Dendritic cell treated with granulocyte-macrophage colony-stimulating factor and Interleukin-4, amounts not matched to agents 40 ng/mL and 50 ng/mL, for 4 days (primary cell): Measurements from ENCODE around the gene KRTAP5-4.

Source experiments
- H3K27ac Mint-ChIP-seq: one replicate; pipeline ENCODE4 v1.8.0; 2022; ENCODE audit warnings: mild to moderate bottlenecking, mixed read lengths
- H3K27me3 Mint-ChIP-seq: one replicate; pipeline ENCODE4 v1.8.0; 2022; ENCODE audit warnings: mild to moderate bottlenecking, mixed read lengths
- H3K36me3 Mint-ChIP-seq: one replicate; pipeline ENCODE4 v1.8.0; 2022; ENCODE audit warnings: low read depth, mixed read lengths
- H3K4me1 Mint-ChIP-seq: one replicate; pipeline ENCODE4 v1.8.0; 2022; ENCODE audit warnings: low read depth, mixed read lengths
- H3K4me3 Mint-ChIP-seq: one replicate; pipeline ENCODE4 v1.8.0; 2022; ENCODE audit warnings: mild to moderate bottlenecking, moderate library complexity, mixed read lengths
- H3K9me3 Mint-ChIP-seq: one replicate; pipeline ENCODE4 v1.8.0; 2022; ENCODE audit warnings: mixed read lengths
- intact Hi-C: fragments of 100-400 bp; cut with micrococcal nuclease; formaldehyde crosslinking; loops from one replicate; pipeline ENCODE4 v1.15.0; 2022

The KRTAP5-4 gene

DNA sequence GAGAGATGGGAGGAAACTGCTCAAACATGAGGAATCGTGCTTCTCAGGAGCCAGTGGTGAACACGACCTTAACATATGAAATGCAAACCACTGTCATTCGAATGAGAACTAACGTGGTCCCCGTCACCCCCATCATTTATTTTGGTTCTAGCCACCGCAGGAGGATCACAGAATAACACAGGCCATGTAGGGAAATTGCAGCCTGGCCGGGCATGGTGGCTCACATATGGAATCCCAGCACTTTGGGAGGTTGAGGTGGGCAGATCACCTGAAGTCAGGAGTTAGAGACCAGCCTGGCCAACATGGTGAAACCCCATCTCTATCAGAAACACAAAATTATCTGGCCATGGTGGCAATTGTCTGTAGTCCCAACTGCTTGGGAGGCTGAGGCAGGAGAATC lies 34.7 kb upstream of the KRTAP5-4 start:
- H3K27ac Mint-ChIP-seq, result no peak overlapping the region
- H3K4me3 Mint-ChIP-seq, result no peak overlapping the region
- intact Hi-C loops, result loop anchor here (10.0 kb wide), 1 partner anchor 498 kb away; no protein-coding TSS in a partner anchor
- H3K27me3 Mint-ChIP-seq, result peaks cover 73% of the 10 kb centered on the region
- H3K9me3 Mint-ChIP-seq, result no peaks in the 10 kb centered on the region
- H3K36me3 Mint-ChIP-seq, result no peaks in the 10 kb centered on the region
- H3K4me1 Mint-ChIP-seq, result no peaks in the 10 kb centered on the region

DNA sequence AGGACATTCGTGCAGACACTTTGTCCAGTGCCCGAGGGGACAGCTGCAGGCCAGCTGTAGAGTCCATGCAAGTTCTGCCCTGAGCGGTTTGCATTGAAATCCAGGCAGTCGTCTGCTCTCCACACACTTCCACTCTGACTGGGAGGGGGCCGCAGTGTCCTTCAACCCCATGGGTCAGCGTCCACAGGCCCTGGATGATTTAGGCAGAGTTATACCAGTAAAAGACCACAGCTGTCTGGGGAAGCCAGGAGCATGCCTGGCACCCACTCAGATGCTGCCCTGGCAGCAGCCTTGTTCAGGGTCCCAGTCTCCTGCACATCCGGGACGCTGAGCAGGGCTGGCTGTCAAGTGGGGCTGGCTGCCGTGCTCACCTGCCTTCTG lies 34.1 kb upstream of the KRTAP5-4 start:
- Mint-ChIP-seq H3K4me1 (no peaks in the 10 kb centered on the region), H3K36me3 (no peaks in the 10 kb centered on the region), H3K4me3 (no peak overlapping the region), H3K9me3 (no peaks in the 10 kb centered on the region), H3K27me3 (peaks cover 73% of the 10 kb centered on the region), H3K27ac (no peak overlapping the region)
- intact Hi-C loops, result loop anchor here (10.0 kb wide), 1 partner anchor 499 kb away; no protein-coding TSS in a partner anchor

DNA sequence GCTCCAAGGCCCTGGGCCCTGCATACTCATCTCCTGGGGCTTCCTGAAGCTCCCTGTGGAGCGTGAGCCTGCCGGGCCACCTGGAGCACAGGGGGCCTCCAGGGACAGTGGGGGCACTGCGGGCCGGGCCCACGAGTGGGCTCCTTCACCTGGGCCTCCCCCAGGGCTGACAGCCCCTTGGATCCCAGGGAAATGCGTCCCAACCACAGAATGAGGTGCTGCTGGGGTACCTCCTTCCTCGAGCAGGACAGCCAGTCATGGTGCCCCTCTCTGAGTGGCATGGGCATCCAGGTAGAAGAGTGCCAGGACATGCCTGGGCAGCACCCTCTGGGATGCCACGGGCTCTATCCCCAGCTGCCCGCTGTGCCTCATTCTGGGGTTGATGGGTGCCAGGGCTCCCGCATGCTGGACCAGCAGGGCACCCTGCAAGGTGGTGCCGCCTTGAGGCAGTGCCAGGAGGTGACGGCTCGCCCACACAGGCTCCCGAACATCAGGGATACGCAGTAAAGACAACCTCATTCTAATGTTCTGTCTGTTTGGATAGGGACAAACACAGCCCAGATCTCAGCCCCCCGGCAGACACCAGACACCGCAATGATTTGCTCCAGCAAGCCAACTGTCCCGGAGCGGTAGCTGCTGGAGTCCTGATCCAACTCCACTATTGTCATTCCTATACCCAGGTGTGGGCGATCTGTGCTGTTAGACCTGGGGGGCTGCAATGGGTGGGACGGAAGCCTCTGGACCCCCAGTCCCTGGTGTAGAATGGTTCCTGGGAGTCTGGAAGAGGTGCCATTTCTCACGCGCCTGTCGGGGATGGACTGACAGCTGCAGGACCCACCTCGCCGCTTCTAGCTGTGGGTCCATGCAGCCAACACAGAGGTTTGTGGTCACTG lies 33.5 kb upstream of the KRTAP5-4 start:
- Mint-ChIP-seq H3K4me3 (no peak overlapping the region), H3K27ac (no peak overlapping the region), H3K9me3 (no peaks in the 10 kb centered on the region), H3K27me3 (peaks cover 77% of the 10 kb centered on the region), H3K4me1 (no peaks in the 10 kb centered on the region), H3K36me3 (no peaks in the 10 kb centered on the region)
- intact Hi-C loops, result loop anchor here (10.0 kb wide), 1 partner anchor 499 kb away; no protein-coding TSS in a partner anchor

DNA sequence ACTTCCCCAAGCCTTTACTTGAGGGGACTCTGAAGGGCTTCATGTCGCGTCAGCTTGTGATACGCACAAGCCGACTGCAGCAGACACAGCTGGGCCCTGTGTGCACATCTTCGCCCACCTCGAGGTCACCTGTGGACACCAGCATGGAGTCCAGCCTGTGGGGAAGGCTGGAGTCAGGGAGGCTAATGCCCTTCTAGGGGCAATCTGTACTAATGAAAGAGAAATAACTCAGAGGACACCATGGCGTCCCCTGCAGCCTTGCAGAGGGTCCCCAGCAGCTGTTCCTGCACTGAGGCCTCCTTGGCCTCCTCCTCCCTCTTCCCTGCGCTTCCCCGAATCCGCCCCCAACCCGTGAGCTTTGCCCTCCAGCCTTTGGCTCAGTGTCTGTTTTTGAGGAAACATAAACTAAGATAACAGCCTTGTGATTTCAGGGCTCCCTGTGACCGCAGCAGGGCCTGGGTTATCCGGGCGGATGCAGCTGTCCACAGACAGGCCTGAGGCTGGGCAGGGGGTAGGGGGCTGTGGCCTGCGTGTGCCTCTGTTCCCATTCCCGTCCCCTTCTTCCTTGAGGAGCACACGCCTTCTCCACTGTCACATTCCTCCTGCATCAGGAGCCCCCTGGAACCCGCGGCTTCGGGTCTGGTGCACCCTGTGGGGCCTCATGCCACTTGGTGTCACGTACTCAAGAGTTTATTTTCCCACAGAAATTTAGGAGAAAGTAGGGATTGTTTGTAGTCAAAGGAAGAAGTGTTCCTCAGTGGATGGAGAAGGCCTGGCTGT lies 32.6 kb upstream of the KRTAP5-4 start:
- H3K27me3 Mint-ChIP-seq, result peaks cover 69% of the 10 kb centered on the region
- H3K36me3 Mint-ChIP-seq, result no peaks in the 10 kb centered on the region
- H3K9me3 Mint-ChIP-seq, result no peaks in the 10 kb centered on the region
- intact Hi-C loops, result loop anchor here (10.0 kb wide), 1 partner anchor 500 kb away; no protein-coding TSS in a partner anchor
- H3K4me1 Mint-ChIP-seq, result no peaks in the 10 kb centered on the region
- no peak overlapping the region for H3K4me3 Mint-ChIP-seq
- H3K27ac Mint-ChIP-seq, result no peak overlapping the region

DNA sequence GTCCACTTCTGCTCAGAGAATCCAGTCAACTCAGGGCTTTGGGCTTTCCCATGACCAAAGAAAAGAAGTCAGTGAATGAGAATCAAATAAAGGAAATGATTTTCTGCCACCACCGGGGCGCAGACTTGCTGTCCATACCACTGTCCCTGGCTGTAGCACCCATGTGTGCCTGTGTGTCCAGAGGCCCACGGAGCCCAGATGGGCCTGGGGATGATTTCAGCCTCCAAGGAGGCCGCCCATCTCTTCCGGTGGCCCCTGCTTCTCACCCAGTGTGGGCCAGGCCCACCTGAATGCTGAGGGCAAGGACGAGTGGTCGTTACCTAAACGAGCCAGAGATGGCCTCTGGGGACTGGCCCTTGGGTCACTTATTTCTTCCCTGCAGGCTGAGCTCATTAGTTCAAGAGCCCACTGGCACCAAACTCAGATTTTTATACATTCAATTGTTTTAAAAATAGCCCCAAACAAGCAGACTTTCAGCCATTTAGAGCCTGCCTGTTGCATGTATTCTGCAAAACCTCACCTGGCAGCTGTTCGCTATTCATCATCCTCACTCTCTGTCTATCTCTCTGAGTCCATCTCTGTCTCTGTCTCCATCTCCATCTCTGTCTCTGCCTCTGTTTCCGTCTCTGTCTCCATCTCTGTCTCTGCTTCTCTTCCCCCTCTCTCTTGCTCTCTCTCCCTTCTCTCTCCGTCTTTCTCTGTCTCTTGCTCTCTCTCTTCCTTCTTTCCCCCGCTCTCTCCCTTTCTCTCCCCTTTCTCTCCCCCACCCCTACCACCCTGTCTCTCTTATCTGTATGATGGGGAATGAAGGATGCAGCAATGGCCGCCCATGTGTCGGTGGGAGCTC lies 31.8 kb upstream of the KRTAP5-4 start:
- no peak overlapping the region for H3K4me3 Mint-ChIP-seq
- intact Hi-C loops, result loop anchor here (10.0 kb wide), 1 partner anchor 501 kb away; no protein-coding TSS in a partner anchor
- H3K4me1 Mint-ChIP-seq, result no peaks in the 10 kb centered on the region
- H3K36me3 Mint-ChIP-seq, result no peaks in the 10 kb centered on the region
- peaks cover 63% of the 10 kb centered on the region for H3K27me3 Mint-ChIP-seq
- H3K9me3 Mint-ChIP-seq, result no peaks in the 10 kb centered on the region
- no peak overlapping the region for H3K27ac Mint-ChIP-seq

DNA sequence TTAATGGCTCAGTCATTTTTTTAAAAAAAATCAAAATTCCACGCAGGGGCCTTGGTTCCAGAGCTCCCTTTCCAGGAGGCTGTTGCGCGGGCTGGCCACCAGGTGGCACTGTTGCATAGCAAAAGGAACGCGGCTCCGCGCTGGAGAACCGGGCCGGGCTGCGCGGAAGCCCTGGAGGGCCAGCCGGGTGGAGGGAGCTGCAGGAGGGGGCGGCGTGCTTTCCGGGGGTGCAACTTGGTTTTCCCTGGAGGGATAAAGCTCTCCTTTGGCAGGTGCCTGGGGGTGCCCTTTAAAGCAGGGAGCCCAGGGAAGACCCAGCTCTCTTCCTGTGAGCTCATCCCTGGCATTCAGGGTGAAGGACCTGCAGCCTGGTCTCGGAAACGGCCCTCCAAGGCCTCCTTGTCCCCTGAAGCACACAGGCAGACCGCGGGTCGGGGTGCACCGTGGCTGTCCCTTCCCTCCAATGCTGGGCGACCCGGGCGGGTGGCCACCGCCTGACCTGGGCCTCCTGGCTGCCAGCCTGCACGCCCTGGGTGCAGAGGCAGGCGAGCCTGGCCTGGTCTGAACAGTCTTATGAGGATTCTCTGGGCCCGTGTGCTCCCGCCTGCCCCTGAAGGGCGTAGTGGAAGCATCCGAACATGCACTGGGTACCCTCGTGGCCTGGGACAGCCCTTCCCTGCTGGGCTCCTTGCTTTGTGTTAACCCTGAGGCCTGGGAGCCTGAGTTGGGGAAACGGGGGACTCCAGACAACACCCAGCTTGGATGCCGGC lies 31.0 kb upstream of the KRTAP5-4 start:
- no peaks in the 10 kb centered on the region for H3K4me1 Mint-ChIP-seq
- no peaks in the 10 kb centered on the region for H3K36me3 Mint-ChIP-seq
- H3K9me3 Mint-ChIP-seq, result no peaks in the 10 kb centered on the region
- no peak overlapping the region for H3K4me3 Mint-ChIP-seq
- intact Hi-C loops, result loop anchor here (10.0 kb wide), 1 partner anchor 502 kb away; no protein-coding TSS in a partner anchor
- no peak overlapping the region for H3K27ac Mint-ChIP-seq
- H3K27me3 Mint-ChIP-seq, result peaks cover 55% of the 10 kb centered on the region

DNA sequence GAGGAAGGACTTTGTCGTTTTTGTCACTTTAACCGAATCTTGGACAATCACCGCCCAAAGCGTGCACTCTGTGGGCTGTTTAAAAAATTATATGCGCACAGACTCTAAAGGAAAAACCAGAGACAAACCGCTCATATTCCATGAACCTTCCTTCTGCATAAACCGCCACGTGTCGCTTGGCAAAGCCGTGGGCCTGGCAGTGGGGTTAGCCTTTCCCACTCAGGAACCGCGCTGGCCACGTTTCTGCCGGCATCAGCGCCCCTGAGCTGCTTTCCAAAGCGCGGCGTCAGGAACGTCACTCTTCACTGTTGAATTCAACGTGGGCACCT lies 30.5 kb upstream of the KRTAP5-4 start:
- intact Hi-C loops, result loop anchor here (10.0 kb wide), 1 partner anchor 502 kb away; no protein-coding TSS in a partner anchor
- Mint-ChIP-seq H3K9me3 (no peaks in the 10 kb centered on the region), H3K27me3 (peaks cover 52% of the 10 kb centered on the region), H3K4me1 (no peaks in the 10 kb centered on the region), H3K36me3 (no peaks in the 10 kb centered on the region), H3K4me3 (no peak overlapping the region), H3K27ac (no peak overlapping the region)

DNA sequence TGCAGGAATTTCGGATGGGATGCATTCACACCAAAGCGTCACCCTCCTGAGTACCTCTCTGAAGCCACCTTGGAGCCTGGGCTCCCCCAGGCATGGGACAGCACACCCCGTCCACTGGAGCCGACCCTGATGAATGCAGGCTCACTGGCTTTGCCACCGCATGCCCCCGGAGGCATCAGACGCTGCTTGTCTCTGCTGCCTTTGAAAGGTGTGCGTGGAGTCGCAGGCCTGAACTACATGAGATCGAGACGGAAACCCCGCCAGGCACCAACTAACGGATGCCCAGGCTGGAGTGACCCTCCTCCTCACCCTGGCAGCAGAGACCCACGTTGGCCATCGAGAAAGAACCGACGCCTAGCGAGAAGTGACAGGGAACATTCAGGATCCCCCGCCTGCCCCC lies 30.1 kb upstream of the KRTAP5-4 start:
- H3K27ac Mint-ChIP-seq, result no peak overlapping the region
- H3K9me3 Mint-ChIP-seq, result no peaks in the 10 kb centered on the region
- no peaks in the 10 kb centered on the region for H3K36me3 Mint-ChIP-seq
- intact Hi-C loops, result loop anchor here (10.0 kb wide), 1 partner anchor 503 kb away; no protein-coding TSS in a partner anchor
- no peaks in the 10 kb centered on the region for H3K4me1 Mint-ChIP-seq
- peaks cover 51% of the 10 kb centered on the region for H3K27me3 Mint-ChIP-seq
- no peak overlapping the region for H3K4me3 Mint-ChIP-seq

DNA sequence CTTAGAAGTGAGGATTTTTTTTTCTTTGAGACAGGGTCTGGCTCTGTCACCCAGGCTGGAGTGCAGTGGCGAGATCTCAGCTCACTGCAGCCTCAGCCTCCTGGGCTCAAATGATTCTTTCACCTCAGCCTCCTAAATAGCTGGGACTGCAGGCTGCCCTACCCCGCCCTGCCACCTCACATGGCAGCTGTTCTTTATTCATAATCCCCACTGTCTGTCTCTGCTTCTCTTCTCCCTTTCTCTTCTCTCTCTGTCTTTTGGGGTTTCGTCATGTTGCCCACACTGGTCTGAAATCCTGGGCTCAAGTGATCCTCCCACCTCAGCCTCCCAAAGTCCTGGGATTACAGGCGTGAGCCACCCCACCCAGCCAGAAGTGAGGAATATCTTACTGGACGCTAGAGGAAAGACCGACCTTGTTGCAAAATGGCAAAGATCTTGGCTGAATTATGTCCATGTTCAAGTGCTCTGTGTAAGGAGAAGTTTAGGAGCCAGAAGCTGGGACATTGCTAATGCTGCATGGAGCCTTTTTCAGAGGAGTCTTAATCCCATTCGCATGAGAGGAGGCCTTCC lies 29.6 kb upstream of the KRTAP5-4 start:
- no peak overlapping the region for H3K4me3 Mint-ChIP-seq
- intact Hi-C loops, result loop anchor here (10.0 kb wide), 1 partner anchor 503 kb away; no protein-coding TSS in a partner anchor

DNA sequence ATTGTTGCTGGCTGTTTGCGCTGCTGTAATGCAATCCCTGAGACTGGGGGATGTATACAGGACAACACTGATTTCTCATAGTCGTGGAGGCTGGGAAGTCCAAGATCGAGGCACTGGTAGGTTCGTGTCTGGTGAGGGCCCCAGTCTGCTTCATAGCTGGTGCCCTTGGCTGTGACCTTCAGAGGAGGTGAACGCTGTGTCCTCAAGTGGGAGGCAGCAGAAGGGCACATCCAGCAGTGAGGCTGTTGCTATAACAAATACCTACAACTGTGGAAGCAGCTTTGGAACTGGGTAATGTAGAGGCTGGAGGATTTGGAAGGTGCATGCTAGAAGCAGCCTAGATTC lies 29.0 kb upstream of the KRTAP5-4 start:
- intact Hi-C loops, result loop anchor here (10.0 kb wide), 1 partner anchor 504 kb away; no protein-coding TSS in a partner anchor
- H3K27ac Mint-ChIP-seq, result no peak overlapping the region
- H3K4me3 Mint-ChIP-seq, result no peak overlapping the region
- peaks cover 45% of the 10 kb centered on the region for H3K27me3 Mint-ChIP-seq
- no peaks in the 10 kb centered on the region for H3K4me1 Mint-ChIP-seq
- no peaks in the 10 kb centered on the region for H3K36me3 Mint-ChIP-seq
- no peaks in the 10 kb centered on the region for H3K9me3 Mint-ChIP-seq

More for the DNA sequence above, 29.6 kb upstream of the KRTAP5-4 start:
- Mint-ChIP-seq H3K4me1 (no peaks in the 10 kb centered on the region), H3K27me3 (peaks cover 47% of the 10 kb centered on the region), H3K9me3 (no peaks in the 10 kb centered on the region), H3K27ac (no peak overlapping the region), H3K36me3 (no peaks in the 10 kb centered on the region)

DNA sequence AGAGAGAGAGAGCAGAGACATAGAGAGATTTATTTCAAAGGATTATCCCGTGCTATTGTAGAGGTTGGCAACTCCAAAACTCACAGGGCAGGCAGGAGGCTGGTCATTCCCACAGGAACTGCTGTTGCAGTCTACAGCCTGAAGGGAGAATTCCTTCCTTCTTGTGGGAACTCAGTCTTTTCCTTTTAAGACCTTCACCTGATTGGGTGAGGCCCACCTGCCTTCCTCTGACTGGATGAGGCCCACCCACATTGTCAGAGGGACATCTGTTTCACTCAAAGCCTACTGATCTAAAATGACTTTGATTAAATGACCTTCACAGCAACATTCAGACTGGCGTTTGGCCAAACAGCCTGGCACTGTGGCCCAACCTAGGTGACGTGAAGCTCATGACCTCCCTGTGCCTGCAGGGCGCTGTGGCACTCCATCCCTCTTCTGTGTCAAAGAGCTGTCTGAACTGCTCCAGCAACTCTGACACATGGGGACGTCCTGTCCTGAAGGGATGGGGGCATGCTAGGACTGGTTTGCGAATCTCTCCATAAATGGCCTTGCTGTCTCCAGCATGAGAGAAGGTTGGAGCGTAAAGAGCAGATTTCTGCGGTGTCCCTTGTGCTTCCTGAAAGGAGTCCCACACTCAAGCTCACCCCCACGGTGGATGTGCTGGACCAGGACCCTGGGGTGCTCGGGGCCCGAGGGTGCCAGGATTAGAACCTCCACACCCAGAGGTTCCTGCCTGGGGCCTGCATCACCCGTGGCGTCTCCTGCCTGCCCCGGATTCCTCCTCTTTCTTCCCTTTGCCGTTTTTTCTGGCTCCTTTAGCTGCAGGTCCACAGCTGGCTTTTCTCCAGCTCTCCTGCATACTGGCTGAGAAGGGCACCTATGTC lies 28.3 kb upstream of the KRTAP5-4 start:
- H3K4me3 Mint-ChIP-seq, result no peak overlapping the region
- H3K9me3 Mint-ChIP-seq, result no peaks in the 10 kb centered on the region
- H3K27ac Mint-ChIP-seq, result no peak overlapping the region
- no peaks in the 10 kb centered on the region for H3K4me1 Mint-ChIP-seq
- H3K27me3 Mint-ChIP-seq, result peaks cover 42% of the 10 kb centered on the region
- no peaks in the 10 kb centered on the region for H3K36me3 Mint-ChIP-seq
- intact Hi-C loops, result loop anchor here (10.0 kb wide), 1 partner anchor 505 kb away; no protein-coding TSS in a partner anchor
